ENCODE measurements around the gene FOXL3.
"Not testable (repeated sequence)": the region's sequence is repeated elsewhere in the genome, so short reads cannot be mapped to it uniquely, and the experiment has no call there.

The FOXL3 gene

DNA sequence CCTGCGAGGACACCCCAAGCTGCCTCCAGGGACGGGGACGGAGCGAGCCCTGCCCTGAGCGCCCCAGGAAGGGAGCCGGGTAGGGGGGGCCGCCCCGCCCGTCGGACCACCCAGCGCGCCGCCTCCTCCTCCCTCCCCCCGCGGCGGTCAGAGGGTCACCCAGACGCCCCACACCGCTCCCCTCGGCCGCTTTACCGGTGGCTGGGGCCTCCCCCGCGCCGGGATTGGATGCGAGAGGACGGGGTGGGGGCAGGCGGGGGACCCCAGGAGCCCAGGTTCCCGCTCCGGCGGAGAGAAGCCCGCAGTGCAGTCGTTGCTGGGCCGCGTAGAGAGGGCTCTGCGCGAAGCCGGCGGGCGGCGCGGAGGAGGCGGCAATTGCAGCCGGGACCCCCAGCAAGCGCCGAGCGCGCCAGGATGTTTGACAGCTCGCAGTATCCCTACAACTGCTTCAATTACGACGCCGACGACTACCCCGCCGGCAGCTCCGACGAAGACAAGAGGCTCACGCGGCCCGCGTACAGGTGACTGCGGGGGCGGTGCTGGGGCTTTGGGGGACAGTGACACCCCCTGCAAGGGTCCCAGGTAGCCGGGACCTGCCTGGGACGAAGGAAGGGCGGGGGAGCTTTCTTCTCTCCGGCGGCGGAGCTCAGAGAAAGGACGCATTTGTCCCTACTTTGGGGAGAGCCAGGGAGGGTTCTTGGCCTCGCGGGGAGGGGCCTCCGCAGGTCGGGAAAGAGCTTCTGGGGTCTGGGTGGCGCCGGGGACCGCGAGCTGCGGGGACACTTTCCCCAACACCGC, at the start of gene FOXL3:
TSS of gene FOXL3 (plus strand) at position 415 of the 798 bp plus-strand sequence. CDS start at position 415, 0 bp downstream.
- no peak for DNase-seq (ENCODE audit: low read depth in 2 of 2)

DNA sequence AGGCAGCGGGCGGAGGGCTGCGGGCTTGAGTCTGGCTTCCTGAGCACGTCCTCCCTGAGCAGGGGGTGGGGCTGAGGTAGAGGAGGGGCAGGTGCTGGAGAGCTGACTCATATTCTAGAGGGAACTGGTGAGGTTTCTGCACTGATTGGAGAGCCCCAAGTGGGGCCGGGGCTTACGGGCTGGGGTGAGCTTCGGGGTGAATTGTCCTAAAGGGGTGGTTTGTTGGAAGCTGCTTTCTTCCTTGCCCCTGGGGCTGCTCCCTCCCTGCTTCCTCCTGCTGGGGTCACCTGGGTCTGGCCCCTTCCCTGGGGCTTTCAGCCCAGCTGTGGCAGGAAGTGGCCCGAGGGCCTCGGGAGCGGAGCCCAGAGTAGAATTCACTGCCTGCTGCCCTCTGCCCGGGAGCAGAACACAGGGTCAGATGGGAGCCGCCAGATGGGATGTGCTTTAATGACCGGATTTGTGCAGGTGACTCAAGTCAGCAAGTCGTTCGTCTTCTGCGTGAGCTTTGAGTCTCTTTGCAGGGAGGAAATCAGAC, 49.0 kb upstream of the FOXL3 start:
- DNase-seq (ENCODE audit: low read depth in 2 of 2): no peak

DNA sequence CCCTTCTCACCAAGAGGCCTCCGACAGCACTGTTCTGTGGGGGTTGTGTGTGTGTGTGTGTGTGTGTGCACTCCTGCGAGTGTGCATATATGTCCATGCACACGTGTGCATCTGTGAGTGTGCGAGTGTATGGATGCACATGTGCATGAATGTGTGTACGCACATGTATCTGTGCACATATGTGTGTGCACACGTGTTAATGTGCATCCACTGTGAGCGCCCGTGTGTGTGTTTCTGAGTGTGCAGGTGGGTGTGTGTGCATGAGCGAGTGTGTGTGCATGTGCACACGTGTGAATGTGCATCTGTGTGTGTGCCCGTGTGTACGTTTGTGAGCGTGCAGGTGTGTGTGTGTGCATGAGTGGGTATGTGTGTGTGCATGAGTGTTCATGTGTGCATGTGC, 48.5 kb upstream of the FOXL3 start:
- DNase-seq (ENCODE audit: low read depth in 2 of 2): no peak

DNA sequence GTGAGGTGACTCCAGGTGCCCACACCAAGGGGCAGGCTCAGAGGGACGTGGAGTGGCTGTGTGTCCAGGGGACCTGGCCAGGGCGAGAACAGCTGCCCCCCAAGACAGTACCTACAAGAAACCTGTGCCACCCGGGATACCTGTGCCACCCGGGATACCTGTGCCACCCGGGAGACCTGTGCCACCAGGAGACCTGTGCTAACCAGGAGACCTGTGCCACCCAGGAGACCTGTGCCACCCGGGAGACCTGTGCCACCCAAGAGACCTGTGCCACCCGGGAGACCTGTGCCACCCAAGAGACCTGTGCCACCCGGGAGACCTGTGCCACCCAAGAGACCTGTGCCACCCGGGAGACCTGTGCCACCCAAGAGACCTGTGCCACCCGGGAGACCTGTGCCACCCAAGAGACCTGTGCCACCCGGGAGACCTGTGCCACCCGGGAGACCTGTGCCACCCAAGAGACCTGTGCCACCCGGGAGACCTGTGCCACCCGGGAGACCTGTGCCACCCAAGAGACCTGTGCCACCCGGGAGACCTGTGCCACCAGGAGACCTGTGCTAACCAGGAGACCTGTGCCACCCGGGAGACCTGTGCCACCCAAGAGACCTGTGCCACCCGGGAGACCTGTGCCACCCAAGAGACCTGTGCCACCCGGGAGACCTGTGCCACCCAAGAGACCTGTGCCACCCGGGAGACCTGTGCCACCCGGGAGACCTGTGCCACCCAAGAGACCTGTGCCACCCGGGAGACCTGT, 47.0 kb upstream of the FOXL3 start:
- not testable (repeated sequence) for DNase-seq (ENCODE audit: low read depth in 2 of 2)

DNA sequence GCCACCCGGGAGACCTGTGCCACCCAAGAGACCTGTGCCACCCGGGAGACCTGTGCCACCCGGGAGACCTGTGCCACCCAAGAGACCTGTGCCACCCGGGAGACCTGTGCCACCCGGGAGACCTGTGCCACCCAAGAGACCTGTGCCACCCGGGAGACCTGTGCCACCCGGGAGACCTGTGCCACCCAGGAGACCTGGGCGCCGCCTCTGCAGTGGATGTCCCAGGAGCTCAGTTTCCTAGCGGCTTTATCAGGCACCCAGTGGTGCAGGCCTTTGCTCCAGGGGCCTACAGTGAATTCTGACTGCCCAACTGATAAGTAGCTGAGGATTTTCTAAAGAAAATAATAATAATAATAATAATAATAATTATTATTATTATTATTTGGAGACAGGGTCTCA, 46.4 kb upstream of the FOXL3 start:
- DNase-seq (ENCODE audit: low read depth in 2 of 2): not testable (repeated sequence)

DNA sequence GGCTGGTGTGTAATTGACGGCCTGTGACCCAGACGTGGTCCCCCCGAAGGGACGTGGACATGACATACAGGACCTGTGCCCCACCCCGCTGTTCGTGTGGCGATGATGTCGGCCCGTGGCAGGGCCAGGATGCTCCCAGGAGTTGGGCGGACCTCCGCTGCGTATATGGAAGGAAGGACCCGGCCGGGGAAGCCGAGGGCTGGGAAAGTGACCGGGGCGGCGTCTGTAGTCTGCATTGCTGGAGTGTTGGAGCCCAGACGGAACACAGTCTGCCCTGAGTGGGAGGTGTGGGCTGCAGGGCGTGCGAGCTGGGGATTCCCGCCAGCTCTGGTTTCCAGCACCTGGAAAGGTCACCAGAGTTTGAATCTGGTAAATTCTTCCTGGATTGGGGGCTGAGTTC, 45.0 kb upstream of the FOXL3 start:
- DNase-seq (ENCODE audit: low read depth in 2 of 2): no peak

DNA sequence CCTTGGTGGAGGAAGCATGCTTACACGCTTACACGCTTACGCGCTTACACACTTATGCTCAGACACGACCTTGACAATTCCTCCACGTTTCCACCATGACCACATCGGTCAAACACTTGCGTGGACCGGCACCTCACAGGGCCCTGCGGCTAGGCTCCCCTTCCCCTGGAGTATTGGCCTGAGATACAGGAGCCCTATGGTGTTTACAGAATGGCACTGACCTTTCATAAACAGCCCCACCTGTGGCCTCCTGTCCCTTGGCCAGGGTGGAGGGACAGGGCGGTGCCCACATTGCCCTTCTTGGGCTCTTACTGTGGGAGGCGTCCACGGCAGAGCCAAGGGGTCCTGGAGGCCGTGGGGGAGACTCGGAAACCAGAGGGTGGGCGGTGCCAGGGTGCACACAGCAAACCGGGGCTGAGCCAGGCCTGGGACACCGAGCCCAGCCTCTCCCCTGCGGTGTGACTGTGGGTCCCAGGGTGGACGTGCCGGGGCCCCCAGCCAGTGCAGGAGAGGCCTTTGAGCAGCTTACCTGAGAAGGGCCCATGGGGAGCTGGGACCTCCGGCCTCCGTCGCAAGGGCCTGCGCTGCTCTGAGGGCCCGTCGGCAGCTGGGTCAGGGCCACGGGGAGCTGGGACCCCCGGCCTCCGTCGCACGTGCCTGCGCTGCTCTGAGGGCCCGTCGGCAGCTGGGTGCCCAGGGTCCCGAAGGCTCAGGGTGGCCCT, 44.2 kb upstream of the FOXL3 start:
- DNase-seq (ENCODE audit: low read depth in 2 of 2): no peak

DNA sequence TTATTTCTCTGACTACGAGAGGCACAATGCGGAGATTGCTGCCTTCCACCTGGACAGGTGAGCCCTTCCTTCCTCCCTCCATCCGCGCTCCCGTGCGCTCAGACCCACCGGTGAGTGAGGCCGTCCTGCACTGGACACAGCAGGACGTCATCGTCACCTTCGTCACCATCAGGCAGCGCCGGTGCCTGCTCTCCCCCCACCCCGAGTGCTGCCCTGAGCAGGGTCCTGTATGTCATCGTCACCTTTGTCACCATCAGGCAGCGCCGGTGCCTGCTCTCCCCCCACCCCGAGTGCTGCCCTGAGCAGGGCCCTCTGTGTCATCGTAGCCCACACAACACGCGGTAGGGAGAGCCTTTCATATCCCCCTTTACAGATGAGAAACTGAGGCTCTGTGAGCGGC, 43.5 kb upstream of the FOXL3 start:
- no peak for DNase-seq (ENCODE audit: low read depth in 2 of 2)

DNA sequence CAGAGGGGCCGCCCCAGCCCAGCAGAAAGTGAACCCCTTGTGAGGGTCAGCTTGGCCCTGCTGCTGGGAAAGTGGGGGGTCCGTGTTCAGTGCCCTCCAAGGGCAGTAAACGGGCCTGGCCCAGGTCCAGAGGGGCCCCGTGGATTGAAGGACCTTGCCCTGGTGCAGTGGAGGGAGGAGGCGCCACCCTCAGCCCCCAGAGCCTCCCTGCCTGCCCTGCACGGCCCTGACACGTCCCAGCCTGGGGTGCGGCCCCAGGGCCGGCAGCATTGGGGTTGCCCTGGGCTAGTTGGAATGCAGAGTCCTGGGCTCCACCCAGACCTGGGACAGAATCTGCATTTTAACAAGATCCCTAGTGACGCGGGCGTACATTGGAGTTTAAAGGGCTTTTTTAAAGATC, 42.8 kb upstream of the FOXL3 start:
- DNase-seq (ENCODE audit: low read depth in 2 of 2): no peak

DNA sequence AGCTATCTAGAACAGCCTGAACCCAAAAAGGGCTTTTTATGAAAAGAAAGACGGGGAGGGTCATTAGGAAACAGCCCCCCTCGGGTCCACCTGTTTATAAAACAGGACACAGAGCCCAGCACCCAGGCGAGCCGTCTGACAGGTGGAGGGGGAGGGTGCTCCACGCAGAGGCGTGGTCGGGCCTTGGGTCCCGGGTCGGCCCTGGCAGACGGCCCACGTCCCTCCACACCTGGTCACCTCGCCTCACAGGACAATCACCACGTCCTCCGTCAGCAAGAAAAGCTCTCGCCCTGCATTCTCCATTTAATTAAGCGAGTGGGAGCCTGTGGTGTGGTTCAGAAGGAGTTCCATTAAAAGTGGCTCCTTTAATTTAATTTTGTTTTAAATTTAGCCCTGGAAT, 42.3 kb upstream of the FOXL3 start:
- DNase-seq (ENCODE audit: low read depth in 2 of 2): no peak

DNA sequence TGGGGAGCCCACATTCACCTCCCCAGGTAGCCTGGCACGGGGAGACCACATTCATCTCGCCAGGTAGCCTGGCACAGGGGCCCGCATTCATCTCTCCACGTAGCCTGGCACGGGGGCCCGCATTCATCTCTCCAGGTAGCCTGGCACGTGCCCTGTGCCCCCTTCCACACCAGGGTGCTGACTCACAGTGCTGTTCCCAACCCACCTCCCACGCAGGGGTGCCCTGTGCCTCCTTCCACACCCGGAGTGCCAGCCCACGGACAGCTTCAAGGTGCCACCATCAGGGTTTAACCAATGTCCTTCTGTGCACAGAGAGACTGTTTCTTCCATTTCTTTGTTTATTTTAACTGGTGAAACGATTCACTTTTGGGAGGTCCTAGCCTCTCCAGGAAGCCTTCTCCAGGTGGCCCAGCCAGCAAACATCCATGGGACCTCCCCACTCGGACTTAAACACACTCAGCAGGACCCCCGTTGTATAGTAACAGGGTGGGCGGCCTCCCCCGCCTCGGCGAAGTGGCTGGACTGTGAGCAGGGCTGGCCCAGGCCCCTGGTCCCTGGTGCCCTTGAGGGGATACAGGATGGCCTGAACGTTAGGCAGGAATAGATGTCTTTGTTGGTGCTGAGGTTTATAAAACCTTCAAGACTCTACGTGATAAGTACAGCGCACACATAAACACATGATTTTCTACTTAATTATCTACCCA, 41.1 kb upstream of the FOXL3 start:
- DNase-seq (ENCODE audit: low read depth in 2 of 2): no peak

DNA sequence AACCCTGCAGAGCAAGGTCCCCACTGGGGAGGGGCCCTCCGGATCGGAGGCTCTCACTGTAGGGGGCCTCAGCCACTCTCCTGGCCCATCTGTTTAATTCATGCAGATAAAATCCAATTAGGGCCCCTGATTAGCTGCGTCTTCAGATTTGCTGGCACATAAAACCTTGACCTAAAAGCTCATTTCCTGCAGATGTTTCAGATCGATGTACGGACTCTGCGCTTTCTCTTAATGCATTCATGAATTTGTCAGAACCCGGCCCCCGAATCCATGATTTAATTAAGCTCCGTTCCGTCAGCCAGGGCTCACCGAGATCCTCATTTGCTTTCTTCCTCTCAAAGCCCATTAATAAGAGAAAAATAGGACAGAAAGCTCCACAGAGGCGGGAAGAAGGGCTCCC, 40.0 kb upstream of the FOXL3 start:
- no peak for DNase-seq (ENCODE audit: low read depth in 2 of 2)

DNA sequence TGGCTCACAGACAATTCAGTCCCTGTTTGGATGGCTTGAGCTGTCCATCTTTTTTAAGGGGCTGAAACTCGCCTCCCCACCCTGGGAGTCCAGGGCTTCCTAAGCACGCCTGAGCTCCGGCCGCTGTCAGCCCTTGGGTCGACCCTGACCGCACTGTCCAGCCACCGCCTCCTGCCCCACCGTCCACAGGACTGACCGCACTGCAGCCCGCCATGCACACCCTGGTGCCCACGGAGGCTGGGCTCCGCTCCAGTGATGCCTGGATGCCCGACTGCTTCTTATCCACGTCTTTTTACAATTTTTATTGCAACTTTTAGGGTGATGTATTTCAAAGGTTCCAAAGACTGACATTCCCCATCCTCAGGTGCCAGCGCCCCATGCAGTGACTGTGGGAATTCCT, 39.4 kb upstream of the FOXL3 start:
- no peak for DNase-seq (ENCODE audit: low read depth in 2 of 2)

DNA sequence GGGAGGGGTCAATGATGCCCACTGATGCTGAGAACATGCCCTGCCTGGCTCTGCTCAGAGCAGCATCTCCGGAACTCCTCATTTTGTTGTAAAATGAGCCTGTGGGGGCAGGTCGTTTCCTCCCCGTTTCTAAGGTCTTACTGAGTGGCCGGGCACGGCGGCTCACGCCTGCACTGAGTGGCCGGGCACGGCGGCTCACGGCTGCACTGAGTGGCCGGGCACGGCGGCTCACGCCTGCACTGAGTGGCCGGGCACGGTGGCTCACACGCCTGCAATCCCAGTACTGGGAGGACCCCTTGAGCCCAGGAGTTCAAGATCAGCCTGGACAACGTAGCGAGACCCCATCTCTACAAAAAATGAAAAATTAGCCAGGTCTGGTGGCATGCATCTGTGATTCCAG, 39.0 kb upstream of the FOXL3 start:
- no peak for DNase-seq (ENCODE audit: low read depth in 2 of 2)

DNA sequence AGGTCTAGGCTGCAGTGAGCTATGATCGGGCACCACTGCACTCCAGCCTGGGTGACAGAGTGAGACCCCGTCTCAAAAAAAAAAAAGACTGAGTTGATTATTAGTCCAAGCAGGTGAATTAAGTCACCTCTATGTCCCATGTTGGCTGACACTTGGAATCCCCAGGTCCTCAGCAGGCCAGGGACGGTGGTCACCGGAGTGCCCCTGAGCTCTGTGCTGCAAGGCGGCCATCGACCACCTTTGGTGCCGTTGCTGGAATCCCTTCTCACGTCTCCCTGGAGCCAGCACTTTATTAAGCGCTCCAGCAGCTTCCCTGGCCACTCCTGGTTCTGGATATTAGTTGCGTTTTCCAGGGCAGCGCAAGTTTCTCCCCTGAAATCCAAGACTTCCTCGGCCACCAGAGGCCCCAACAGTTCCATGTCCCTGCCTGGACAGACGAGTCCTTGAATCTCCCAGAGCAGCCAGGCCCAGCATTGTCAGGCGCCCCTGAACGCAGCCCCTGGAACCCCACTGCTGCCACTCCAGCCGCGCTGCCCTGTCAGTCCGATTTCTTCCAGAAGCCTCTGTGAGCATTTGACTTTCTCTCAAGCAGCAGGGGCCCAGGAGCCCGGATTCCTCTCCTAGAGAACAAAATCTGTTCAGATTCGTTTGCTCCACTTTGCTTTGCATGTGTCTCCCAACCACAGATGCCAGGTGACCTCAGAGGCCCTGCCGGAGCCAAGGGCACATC, 38.4 kb upstream of the FOXL3 start:
- DNase-seq (ENCODE audit: low read depth in 2 of 2): no peak

DNA sequence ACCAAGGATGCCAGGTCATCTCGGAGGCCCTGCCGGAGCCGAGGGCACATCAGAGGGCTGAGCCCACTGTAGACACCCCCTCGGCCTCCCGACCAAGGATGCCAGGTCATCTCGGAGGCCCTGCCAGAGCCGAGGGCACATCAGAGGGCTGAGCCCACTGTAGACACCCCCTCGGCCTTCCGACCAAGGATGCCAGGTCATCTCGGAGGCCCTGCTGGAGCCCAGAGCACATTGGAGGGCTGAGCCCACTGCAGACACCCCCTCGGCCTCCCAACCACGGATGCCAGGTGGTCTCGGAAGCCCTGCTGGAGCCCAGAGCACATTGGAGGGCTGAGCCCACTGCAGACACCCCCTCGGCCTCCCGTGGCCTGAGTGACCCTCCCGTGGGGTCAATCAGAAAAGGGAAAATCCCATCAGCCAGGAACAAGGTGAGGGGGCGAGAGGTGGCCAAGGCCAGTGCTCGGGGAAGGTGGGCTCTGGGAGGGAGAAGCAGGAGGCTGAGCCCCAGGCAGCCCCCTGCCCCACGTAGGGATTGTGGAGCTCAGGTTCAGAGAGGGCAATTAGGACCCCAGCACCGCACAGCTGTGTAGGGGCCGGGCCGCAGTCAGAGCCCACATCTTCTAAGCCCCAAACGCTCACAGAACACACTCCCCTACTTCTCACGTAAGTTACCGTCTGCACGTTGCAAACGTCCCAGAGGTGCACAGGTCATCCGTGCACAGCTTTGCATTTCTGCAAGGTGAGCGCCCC, 37.6 kb upstream of the FOXL3 start:
- DNase-seq (ENCODE audit: low read depth in 2 of 2): no peak

DNA sequence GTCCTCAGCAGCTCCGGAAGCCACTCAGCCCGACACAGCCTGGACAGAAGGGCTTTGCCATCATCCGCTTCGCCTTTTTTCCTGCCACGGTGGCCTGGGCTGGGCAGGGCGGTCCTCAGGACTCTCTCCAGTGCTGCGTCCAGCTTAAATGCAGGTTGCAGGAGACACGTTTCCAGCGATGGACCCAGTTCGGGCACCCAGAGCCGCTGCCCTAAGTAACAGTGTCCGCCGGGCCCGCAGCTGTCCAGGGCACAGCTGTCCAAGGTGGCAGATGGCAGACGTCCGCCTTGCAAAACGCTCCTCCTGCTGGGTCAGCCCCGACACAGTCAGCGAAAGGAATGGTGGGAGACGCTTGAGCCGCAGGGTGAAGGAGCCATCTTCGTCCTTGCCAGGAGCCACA, 37.0 kb upstream of the FOXL3 start:
- DNase-seq (ENCODE audit: low read depth in 2 of 2): no peak

DNA sequence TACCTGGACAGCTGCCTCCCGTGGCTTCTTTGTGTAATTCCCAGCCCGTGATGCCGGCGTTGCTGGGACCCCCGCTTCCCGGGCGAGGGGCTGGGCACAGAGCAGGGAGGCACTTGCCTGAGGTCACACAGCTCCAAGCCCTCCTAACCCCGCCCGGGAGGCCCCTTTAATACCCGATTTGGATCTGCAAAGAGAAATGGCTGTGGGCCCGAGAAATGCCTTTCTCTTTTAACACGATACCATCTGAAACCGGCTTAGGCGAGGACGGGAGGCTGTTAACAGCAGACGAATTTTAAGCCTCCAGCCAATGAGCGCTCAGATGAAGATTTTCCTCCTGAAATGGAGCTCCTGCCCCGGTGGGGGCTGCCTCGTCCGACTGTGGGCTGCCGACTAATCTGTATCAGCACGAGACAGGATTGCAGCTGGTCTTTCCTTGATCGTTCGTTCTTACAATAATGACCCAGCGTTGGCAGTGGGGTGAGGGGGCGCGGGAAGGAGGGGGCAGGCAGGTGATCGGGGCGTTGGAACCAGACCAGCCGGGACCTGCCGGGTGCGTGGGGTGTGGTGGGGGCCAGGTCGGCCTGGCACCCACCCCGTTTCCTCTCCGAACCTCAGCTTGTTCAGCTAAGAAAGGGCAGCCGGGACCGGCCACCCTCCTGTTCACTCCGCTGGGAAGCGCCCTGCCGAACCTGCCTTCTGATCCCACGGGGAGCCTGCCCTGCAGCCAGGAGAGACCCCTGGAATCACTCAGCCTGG, 36.2 kb upstream of the FOXL3 start:
- DNase-seq (ENCODE audit: low read depth in 2 of 2): no peak

DNA sequence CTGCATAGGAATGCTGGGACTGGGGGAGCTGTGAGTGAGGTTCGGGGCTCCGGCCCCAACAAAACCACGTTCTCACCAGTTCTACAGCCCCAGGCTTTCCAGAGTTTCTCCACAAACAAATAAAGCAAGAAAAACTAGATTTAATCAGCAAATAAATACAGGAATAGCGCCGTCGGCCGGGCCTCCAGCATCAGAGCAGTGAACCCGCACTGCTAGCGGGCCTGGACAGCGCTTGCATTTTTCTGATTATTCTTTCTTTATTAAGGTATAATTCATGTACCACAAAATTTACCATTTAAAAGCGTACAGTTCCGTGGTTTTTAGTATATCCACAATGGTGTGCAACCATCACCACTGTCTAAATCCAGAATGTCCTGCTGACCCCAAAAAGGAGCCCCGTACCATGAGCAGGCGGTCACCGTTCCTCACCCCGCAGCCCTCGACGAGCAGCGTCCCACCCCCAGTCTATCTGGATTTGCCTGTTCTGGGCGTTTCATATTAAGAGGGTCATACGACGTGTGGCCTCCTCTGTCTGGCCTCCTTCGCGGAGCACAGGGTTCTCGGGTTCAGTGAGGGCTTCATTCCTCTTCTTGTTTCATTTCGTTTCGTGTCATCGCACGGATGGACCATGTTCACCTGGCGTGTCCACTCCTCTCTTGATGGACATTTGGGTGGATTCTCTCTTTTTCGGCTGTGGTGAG, 35.5 kb upstream of the FOXL3 start:
- DNase-seq (ENCODE audit: low read depth in 2 of 2): no peak

All from fibroblast of skin of left quadriceps (primary cell).